ENCODE data around the gene CHST8. TPM values are rescaled to one million over a fixed set of nuclear protein-coding genes. Genes with fewer than 3 reads are reported as not detected.

The CHST8 gene
- total RNA-seq, 1 donor from 2014 or later = 0.35 TPM

GRCh38 chr19:33731881-33732280 lies 110.1 kb downstream of the CHST8 start:
- no peaks in the 10 kb centered on the region for H3K4me1 Mint-ChIP-seq (ENCODE audit: low read depth)
- H3K36me3 Mint-ChIP-seq (ENCODE audit: low read depth) = no peaks in the 10 kb centered on the region
- H3K4me3 Mint-ChIP-seq (ENCODE audit: unreplicated experiment) = no peak overlapping the region
- DNase-seq (ENCODE audit: low spot score) = no peak
- TF ChIP-seq CTCF (IDR thresholded peaks at IDR 0.05) = no peak
- peaks cover 26% of the 10 kb centered on the region for H3K27me3 Mint-ChIP-seq (ENCODE audit: low read depth)
- no peaks in the 10 kb centered on the region for H3K9me3 Mint-ChIP-seq (ENCODE audit: low read depth)
- H3K27ac Mint-ChIP-seq (ENCODE audit: unreplicated experiment) = no peak overlapping the region

GRCh38 chr19:33734913-33735312 lies 113.2 kb downstream of the CHST8 start:
- H3K36me3 Mint-ChIP-seq (ENCODE audit: low read depth) = no peaks in the 10 kb centered on the region
- peaks cover 19% of the 10 kb centered on the region for H3K27me3 Mint-ChIP-seq (ENCODE audit: low read depth)
- no peaks in the 10 kb centered on the region for H3K9me3 Mint-ChIP-seq (ENCODE audit: low read depth)
- TF ChIP-seq CTCF (IDR thresholded peaks at IDR 0.05) = no peak
- no peak for DNase-seq (ENCODE audit: low spot score)
- no peaks in the 10 kb centered on the region for H3K4me1 Mint-ChIP-seq (ENCODE audit: low read depth)
- H3K27ac Mint-ChIP-seq (ENCODE audit: unreplicated experiment) = no peak overlapping the region
- no peak overlapping the region for H3K4me3 Mint-ChIP-seq (ENCODE audit: unreplicated experiment)

- TF ChIP-seq CTCF (IDR thresholded peaks at IDR 0.05) = no peak
- Mint-ChIP-seq H3K4me1 (ENCODE audit: low read depth) (no peaks in the 10 kb centered on the region), H3K9me3 (ENCODE audit: low read depth) (no peaks in the 10 kb centered on the region), H3K27me3 (ENCODE audit: low read depth) (peaks cover 16% of the 10 kb centered on the region), H3K4me3 (ENCODE audit: unreplicated experiment) (no peak overlapping the region), H3K27ac (ENCODE audit: unreplicated experiment) (no peak overlapping the region), H3K36me3 (ENCODE audit: low read depth) (no peaks in the 10 kb centered on the region)
- no peak for DNase-seq (ENCODE audit: low spot score)
These were observed 114.4 kb downstream of the CHST8 start for GRCh38 chr19:33736158-33736557.

- DNase-seq (ENCODE audit: low spot score) = no peak
- no peak overlapping the region for H3K4me3 Mint-ChIP-seq (ENCODE audit: unreplicated experiment)
- H3K36me3 Mint-ChIP-seq (ENCODE audit: low read depth) = no peaks in the 10 kb centered on the region
- H3K9me3 Mint-ChIP-seq (ENCODE audit: low read depth) = no peaks in the 10 kb centered on the region
- no peak overlapping the region for H3K27ac Mint-ChIP-seq (ENCODE audit: unreplicated experiment)
- TF ChIP-seq CTCF (IDR thresholded peaks at IDR 0.05) = no peak
- no peaks in the 10 kb centered on the region for H3K4me1 Mint-ChIP-seq (ENCODE audit: low read depth)
- peaks cover 15% of the 10 kb centered on the region for H3K27me3 Mint-ChIP-seq (ENCODE audit: low read depth)
These were observed 115.0 kb downstream of the CHST8 start for GRCh38 chr19:33736787-33737186.

- no peak for TF ChIP-seq CTCF (IDR thresholded peaks at IDR 0.05)
- H3K9me3 Mint-ChIP-seq (ENCODE audit: low read depth) = no peaks in the 10 kb centered on the region
These were observed 116.1 kb downstream of the CHST8 start for GRCh38 chr19:33737681-33738371.

More at GRCh38 chr19:33737681-33738371, 116.1 kb downstream of the CHST8 start:
- Mint-ChIP-seq H3K27me3 (ENCODE audit: low read depth) (peaks cover 15% of the 10 kb centered on the region), H3K36me3 (ENCODE audit: low read depth) (no peaks in the 10 kb centered on the region), H3K4me1 (ENCODE audit: low read depth) (no peaks in the 10 kb centered on the region), H3K4me3 (ENCODE audit: unreplicated experiment) (no peak overlapping the region), H3K27ac (ENCODE audit: unreplicated experiment) (no peak overlapping the region)
- DNase-seq (ENCODE audit: low spot score) = no peak
